Thymus (tissue), 11 donors: Measurements from ENCODE around the gene DHRS9. TPM values are rescaled to one million over a fixed set of nuclear protein-coding genes. Genes with fewer than 3 reads are reported as not detected.

Source experiments
- DNase-seq, 9 donors: peaks; one replicate each; pipeline ENCODE4 v3.0.0-alpha.2; 2013; ENCODE audit warnings: low spot score in 9 of 9, low read depth in 6 of 9, missing footprints in 1 of 9
- H3K27ac ChIP-seq, 2 donors: one replicate each; pipeline ENCODE4 v1.5.1; 2013; ENCODE audit warnings: control low read depth in 1 of 2, low read depth in 1 of 2, low read length in 1 of 2, mild to moderate bottlenecking in 1 of 2, moderate library complexity in 1 of 2
- H3K27me3 ChIP-seq, 2 donors: one replicate each; pipeline ENCODE4 v1.5.1; 2013; ENCODE audit warnings: low read length in 1 of 2; ENCODE audit not compliant: control insufficient read depth in 2 of 2, insufficient read depth in 1 of 2
- H3K36me3 ChIP-seq, 2 donors: one replicate each; pipeline ENCODE4 v1.5.1; 2013; ENCODE audit warnings: low read length in 1 of 2, mild to moderate bottlenecking in 1 of 2, moderate library complexity in 1 of 2; ENCODE audit not compliant: control insufficient read depth in 2 of 2, insufficient read depth in 2 of 2
- H3K4me1 ChIP-seq, 2 donors: one replicate each; pipeline ENCODE4 v1.5.1; 2013; ENCODE audit warnings: low read length in 2 of 2; ENCODE audit not compliant: control insufficient read depth in 2 of 2, insufficient read depth in 2 of 2
- H3K4me3 ChIP-seq, 2 donors: one replicate each; pipeline ENCODE4 v1.5.1; 2013; ENCODE audit warnings: low read length in 2 of 2, control low read depth in 1 of 2, mild to moderate bottlenecking in 1 of 2
- H3K9me3 ChIP-seq, 2 donors: one replicate each; pipeline ENCODE4 v1.5.1; 2013; ENCODE audit warnings: low read length in 1 of 2, mild to moderate bottlenecking in 1 of 2; ENCODE audit not compliant: control insufficient read depth in 2 of 2, insufficient read depth in 1 of 2
- WGBS: extraction: QIAGEN DNeasy Blood & Tissue Kit; methylation state at CpG from one replicate; pipeline ENCODE4 v1.1.7; 2013; 5-methylcytosine and 5-hydroxymethylcytosine counted together
- polyA plus RNA-seq: library from polyadenylated mRNA; stranded (reverse); fragments of 200-250 nt; gene quantifications from one replicate; pipeline ENCODE4 v1.2.3, GENCODE V29; 2013
- total RNA-seq: library from RNA; stranded (reverse); fragments of 120-200 nt; gene quantifications from one replicate; pipeline ENCODE4 v1.2.4, GENCODE V29; 2013
- donor health status: healthy.

The DHRS9 gene
- total and polyA plus RNA-seq, 2 donors: 0.85 to 3.1 TPM

DNA sequence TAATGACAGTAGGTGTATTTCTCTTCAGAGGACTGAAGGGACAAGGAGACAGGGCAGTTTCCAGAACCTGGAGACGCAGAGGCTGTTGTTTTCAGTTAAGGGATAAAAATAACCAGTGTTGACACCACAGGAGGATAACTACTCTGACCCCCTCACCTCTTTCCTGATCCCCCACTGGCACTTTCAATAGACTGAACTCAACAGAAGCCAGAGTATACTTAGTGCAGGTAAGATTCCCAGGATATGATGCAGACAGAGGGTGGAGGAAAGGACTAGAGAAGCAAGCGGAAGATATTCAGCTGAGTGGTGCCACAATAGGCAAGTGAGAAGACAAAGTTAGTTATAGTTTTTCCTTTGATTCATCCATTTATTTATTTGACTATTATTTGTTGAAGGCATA is 19.8 kb downstream of the DHRS9 start:
- no peak for DNase-seq
- no peak overlapping the region for H3K27ac ChIP-seq
- no peaks in the 10 kb centered on the region for H3K27me3 ChIP-seq
- H3K9me3 ChIP-seq: no peaks in the 10 kb centered on the region
- no peaks in the 10 kb centered on the region for H3K4me1 ChIP-seq
- H3K36me3 ChIP-seq: no peaks in the 10 kb centered on the region
- 97% methylated on average over 2 of the region's 2 CpGs for WGBS
- H3K4me3 ChIP-seq: no peak overlapping the region

DNA sequence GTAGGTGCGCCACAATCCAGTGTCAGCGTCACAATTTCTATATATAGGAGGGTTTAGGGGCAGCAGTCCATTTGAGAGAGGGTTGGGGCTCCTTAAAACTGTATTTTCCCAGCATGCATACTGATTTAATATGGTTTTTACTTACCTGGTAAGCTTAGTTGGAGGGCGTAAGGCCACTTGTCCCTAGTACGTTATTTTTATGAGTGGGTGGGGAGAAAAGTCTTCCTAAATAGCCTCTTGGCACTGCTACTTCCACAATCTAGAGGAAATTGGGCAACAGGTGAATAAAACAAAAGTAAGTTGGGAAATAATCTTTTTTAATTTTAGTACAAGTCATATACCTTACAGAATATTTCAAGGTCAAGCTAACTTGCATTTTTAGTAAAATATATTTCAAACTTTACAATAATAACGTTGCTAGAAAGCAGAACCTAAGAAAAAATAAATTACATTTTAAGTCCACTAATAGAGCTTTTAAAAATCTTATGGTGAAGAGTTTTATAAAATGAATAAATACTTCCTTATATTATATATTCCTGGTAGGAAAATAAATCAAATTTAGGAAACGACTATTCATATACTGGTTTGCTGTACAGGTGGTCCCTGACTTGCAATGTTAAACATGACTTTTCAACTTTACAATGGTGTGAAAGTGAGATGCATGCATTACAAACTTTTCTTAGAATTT is 20.9 kb downstream of the DHRS9 start:
- 88% methylated on average over 6 of the region's 6 CpGs for WGBS
- Histone ChIP-seq H3K4me3 (no peak overlapping the region), H3K27ac (no peak overlapping the region), H3K27me3 (no peaks in the 10 kb centered on the region), H3K9me3 (no peaks in the 10 kb centered on the region), H3K36me3 (no peaks in the 10 kb centered on the region), H3K4me1 (no peaks in the 10 kb centered on the region)
- no peak for DNase-seq

DNA sequence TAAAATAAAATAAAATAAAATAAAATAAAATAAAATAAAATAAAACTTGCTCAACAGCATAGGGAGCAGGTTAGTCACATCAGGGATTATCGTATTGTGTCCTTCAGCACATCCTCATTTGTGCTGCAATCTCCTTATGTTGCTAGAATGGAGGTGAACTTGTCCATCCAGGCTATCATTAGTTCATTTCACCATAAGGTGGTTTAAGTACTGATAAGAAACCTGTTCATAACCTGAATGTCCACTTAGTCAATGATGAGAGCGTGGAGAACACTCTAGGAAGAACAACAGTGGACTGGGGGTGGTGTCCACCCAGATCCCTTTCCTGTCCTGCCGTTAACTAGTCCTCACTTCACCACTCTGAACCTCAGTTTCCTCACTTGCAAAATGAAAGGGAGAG is 21.9 kb downstream of the DHRS9 start:
- no peaks in the 10 kb centered on the region for H3K9me3 ChIP-seq
- H3K4me1 ChIP-seq: no peaks in the 10 kb centered on the region
- no peak overlapping the region for H3K27ac ChIP-seq
- 97% methylated on average over 3 of the region's 3 CpGs for WGBS
- H3K4me3 ChIP-seq: no peak overlapping the region
- no peak for DNase-seq
- H3K36me3 ChIP-seq: no peaks in the 10 kb centered on the region
- H3K27me3 ChIP-seq: no peaks in the 10 kb centered on the region

DNA sequence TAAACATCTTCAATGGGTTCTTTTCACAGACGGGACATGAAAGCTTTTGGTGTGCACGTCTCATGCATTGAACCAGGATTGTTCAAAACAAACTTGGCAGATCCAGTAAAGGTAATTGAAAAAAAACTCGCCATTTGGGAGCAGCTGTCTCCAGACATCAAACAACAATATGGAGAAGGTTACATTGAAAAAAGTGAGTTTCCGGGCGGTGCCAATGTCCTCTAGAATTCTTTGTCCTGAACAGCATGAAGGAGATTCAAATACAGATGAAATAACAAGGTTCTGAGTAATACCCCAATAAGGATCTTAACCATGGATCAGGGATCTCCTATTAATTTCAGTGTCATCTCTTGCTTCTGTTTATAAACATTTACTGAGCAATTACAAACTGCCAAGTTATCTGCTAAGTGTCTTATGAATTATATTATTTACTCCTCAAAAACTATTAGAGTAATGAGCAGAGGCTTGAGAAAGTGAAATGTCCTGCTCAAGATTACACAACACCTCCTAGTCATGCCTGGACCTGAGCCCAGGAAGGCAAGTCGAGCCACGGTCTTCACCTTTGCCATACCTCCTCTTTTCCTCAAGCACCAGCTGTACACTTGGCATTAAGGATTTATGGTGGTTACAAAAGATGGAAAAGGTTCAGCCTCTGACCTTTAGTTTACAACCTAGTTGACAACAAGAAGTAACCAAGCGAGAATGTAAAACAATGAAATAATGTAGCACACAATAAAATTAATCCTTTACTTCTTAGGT is 22.6 kb downstream of the DHRS9 start:
- no peak overlapping the region for H3K4me3 ChIP-seq
- DNase-seq: no peak
- H3K36me3 ChIP-seq: no peaks in the 10 kb centered on the region
- H3K4me1 ChIP-seq: no peaks in the 10 kb centered on the region
- no peaks in the 10 kb centered on the region for H3K27me3 ChIP-seq
- no peaks in the 10 kb centered on the region for H3K9me3 ChIP-seq
- no peak overlapping the region for H3K27ac ChIP-seq
- WGBS: 94% methylated on average over 8 of the region's 8 CpGs

DNA sequence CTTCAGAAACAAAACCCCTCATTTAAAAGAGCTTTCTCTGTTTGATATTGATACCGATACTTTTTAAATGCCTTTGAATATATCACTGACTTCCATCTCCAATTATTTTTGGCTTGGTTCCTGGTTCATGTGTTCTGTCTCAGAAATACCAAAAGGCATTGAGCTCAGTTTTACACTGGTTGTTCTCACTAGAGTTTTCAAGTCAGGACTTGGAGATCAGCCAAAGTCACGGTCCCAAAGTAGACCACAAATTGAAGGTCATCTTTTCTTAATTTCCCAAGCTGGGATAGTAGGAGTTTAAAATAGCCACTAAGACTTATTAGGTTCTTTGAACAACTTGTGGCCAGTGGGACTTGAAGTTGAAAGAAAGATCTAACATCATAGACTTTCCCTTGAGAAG is 24.2 kb downstream of the DHRS9 start:
- no peak for DNase-seq
- H3K4me1 ChIP-seq: no peaks in the 10 kb centered on the region
- no peaks in the 10 kb centered on the region for H3K27me3 ChIP-seq
- H3K27ac ChIP-seq: no peak overlapping the region
- H3K4me3 ChIP-seq: no peak overlapping the region
- WGBS: 90% methylated on average over 2 of the region's 2 CpGs
- no peaks in the 10 kb centered on the region for H3K36me3 ChIP-seq
- no peaks in the 10 kb centered on the region for H3K9me3 ChIP-seq

DNA sequence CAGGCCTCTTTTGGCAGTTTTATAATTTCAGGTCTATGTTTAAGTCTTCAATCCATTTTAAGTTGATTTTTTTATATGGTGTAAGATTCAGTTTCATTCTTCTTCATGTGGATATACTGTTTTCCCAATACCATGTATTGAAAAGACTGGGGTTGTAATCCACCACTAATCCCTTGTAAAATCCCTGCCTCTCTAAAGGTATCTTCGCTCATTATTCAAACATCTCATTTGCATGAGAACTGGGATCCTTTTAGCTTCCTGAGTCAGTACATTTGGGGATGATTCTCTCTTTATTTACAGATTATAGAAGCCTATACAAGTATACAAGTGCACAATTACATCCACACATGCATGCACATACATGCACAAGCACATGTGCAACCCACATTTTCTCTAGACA is 25.3 kb downstream of the DHRS9 start:
- DNase-seq: no peak
- no peak overlapping the region for H3K4me3 ChIP-seq
- 99% methylated on average over 1 of the region's 1 CpG for WGBS
- H3K36me3 ChIP-seq: no peaks in the 10 kb centered on the region
- no peaks in the 10 kb centered on the region for H3K27me3 ChIP-seq
- no peak overlapping the region for H3K27ac ChIP-seq
- H3K9me3 ChIP-seq: no peaks in the 10 kb centered on the region
- no peaks in the 10 kb centered on the region for H3K4me1 ChIP-seq

DNA sequence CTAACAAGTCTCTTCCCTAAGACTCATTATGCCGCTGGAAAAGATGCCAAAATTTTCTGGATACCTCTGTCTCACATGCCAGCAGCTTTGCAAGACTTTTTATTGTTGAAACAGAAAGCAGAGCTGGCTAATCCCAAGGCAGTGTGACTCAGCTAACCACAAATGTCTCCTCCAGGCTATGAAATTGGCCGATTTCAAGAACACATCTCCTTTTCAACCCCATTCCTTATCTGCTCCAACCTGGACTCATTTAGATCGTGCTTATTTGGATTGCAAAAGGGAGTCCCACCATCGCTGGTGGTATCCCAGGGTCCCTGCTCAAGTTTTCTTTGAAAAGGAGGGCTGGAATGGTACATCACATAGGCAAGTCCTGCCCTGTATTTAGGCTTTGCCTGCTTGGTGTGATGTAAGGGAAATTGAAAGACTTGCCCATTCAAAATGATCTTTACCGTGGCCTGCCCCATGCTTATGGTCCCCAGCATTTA is 26.3 kb downstream of the DHRS9 start:
- DNase-seq: no peak
- H3K9me3 ChIP-seq: no peaks in the 10 kb centered on the region
- H3K27ac ChIP-seq: no peak overlapping the region
- H3K36me3 ChIP-seq: no peaks in the 10 kb centered on the region
- H3K4me1 ChIP-seq: no peaks in the 10 kb centered on the region
- H3K27me3 ChIP-seq: no peaks in the 10 kb centered on the region
- 32% methylated on average over 5 of the region's 5 CpGs for WGBS
- no peak overlapping the region for H3K4me3 ChIP-seq

DNA sequence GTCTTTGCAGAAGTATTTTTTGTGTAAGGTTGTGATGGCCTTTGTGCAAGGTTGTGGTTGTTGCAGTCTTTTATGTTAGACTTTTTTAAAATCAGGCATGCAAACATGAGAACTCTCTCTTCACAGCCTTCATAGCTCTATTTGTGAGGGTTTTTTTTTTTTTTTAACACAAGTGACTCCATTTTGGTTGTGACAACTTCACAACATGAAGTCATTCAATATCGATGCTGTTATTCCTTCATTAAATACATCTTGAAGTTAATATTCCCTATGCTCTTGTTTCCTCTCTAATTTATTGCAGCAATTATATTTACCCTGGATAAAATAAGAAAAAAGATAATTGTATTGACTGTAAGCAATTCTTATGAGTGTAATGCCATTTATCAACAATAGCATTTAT is 35.5 kb downstream of the DHRS9 start:
- Histone ChIP-seq H3K4me1 (peaks cover 3 to 37% of the 10 kb centered on the region in 2 donors), H3K9me3 (no peaks in the 10 kb centered on the region), H3K27me3 (no peaks in the 10 kb centered on the region), H3K36me3 (no peaks in the 10 kb centered on the region), H3K27ac (no peak overlapping the region), H3K4me3 (no peak overlapping the region)
- WGBS: 97% methylated on average over 1 of the region's 1 CpG
- no peak for DNase-seq

DNA sequence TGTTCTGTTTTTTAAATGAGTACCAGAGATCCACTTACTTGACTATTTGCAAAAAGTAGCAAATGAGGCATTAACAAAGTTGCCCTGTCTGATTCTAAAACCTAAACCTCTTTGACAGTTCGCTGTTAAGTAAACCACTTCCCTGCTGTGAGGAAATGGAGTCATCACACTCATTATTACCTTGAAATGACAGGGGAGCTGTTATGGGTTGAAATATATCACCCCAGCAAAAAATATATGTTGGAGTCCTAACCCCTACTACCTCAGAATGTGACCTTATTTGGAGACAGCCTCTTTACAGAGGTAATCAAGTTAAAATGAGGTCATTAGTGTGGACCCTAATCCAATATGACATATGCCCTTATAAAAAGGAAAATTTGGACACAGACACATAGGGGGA is 36.1 kb downstream of the DHRS9 start:
- whole genome bisulfite sequencing: 57% methylated on average over 1 of the region's 1 CpG
- no peaks in the 10 kb centered on the region for H3K9me3 ChIP-seq
- H3K36me3 ChIP-seq: no peaks in the 10 kb centered on the region
- peaks cover 3 to 43% of the 10 kb centered on the region in 2 donors for H3K4me1 ChIP-seq
- DNase-seq: peak in 1 of 9 donors; percentile 28
- H3K27ac ChIP-seq: no peak overlapping the region
- no peak overlapping the region for H3K4me3 ChIP-seq
- H3K27me3 ChIP-seq: no peaks in the 10 kb centered on the region
